Measurements from ENCODE around the gene LAMA1. TPM values are rescaled to one million over a fixed set of nuclear protein-coding genes. Genes with fewer than 3 reads are reported as not detected.

Gene LAMA1
- total and polyA plus RNA-seq, 2 of the 8 experiments (the other 6 are each of a cell fraction or from before 2014, with no cell fraction given): 30.4 to 48.7 TPM

DNA sequence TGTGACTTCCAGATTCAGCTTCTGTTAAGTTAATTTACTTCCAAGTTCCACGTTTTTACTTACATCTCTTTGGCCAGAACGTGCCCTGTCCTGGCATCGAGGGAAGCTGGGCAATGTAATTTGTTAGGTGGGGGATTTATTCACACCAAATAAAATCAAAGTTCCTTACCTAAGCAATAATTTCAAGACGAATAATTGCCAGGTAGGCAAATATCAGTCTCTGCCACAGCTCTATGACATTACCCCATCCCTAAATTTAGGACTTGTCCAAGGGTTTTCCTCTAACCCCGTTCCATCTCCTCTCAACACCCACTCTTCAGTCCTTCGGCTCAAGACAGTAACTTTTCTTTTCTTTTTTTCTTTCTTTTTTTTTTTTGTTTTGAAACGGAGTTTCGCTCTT, 38.3 kb upstream of the LAMA1 start (continued):
- TF ChIP-seq, protein P1, sequence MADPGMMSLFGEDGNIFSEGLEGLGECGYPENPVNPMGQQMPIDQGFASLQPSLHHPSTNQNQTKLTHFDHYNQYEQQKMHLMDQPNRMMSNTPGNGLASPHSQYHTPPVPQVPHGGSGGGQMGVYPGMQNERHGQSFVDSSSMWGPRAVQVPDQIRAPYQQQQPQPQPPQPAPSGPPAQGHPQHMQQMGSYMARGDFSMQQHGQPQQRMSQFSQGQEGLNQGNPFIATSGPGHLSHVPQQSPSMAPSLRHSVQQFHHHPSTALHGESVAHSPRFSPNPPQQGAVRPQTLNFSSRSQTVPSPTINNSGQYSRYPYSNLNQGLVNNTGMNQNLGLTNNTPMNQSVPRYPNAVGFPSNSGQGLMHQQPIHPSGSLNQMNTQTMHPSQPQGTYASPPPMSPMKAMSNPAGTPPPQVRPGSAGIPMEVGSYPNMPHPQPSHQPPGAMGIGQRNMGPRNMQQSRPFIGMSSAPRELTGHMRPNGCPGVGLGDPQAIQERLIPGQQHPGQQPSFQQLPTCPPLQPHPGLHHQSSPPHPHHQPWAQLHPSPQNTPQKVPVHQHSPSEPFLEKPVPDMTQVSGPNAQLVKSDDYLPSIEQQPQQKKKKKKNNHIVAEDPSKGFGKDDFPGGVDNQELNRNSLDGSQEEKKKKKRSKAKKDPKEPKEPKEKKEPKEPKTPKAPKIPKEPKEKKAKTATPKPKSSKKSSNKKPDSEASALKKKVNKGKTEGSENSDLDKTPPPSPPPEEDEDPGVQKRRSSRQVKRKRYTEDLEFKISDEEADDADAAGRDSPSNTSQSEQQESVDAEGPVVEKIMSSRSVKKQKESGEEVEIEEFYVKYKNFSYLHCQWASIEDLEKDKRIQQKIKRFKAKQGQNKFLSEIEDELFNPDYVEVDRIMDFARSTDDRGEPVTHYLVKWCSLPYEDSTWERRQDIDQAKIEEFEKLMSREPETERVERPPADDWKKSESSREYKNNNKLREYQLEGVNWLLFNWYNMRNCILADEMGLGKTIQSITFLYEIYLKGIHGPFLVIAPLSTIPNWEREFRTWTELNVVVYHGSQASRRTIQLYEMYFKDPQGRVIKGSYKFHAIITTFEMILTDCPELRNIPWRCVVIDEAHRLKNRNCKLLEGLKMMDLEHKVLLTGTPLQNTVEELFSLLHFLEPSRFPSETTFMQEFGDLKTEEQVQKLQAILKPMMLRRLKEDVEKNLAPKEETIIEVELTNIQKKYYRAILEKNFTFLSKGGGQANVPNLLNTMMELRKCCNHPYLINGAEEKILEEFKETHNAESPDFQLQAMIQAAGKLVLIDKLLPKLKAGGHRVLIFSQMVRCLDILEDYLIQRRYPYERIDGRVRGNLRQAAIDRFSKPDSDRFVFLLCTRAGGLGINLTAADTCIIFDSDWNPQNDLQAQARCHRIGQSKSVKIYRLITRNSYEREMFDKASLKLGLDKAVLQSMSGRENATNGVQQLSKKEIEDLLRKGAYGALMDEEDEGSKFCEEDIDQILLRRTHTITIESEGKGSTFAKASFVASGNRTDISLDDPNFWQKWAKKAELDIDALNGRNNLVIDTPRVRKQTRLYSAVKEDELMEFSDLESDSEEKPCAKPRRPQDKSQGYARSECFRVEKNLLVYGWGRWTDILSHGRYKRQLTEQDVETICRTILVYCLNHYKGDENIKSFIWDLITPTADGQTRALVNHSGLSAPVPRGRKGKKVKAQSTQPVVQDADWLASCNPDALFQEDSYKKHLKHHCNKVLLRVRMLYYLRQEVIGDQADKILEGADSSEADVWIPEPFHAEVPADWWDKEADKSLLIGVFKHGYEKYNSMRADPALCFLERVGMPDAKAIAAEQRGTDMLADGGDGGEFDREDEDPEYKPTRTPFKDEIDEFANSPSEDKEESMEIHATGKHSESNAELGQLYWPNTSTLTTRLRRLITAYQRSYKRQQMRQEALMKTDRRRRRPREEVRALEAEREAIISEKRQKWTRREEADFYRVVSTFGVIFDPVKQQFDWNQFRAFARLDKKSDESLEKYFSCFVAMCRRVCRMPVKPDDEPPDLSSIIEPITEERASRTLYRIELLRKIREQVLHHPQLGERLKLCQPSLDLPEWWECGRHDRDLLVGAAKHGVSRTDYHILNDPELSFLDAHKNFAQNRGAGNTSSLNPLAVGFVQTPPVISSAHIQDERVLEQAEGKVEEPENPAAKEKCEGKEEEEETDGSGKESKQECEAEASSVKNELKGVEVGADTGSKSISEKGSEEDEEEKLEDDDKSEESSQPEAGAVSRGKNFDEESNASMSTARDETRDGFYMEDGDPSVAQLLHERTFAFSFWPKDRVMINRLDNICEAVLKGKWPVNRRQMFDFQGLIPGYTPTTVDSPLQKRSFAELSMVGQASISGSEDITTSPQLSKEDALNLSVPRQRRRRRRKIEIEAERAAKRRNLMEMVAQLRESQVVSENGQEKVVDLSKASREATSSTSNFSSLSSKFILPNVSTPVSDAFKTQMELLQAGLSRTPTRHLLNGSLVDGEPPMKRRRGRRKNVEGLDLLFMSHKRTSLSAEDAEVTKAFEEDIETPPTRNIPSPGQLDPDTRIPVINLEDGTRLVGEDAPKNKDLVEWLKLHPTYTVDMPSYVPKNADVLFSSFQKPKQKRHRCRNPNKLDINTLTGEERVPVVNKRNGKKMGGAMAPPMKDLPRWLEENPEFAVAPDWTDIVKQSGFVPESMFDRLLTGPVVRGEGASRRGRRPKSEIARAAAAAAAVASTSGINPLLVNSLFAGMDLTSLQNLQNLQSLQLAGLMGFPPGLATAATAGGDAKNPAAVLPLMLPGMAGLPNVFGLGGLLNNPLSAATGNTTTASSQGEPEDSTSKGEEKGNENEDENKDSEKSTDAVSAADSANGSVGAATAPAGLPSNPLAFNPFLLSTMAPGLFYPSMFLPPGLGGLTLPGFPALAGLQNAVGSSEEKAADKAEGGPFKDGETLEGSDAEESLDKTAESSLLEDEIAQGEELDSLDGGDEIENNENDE (IDR thresholded peaks at IDR 0.05; ENCODE audit: insufficient replicate concordance, low read length): no peak
- TF ChIP-seq POLR2AphosphoS5 (IDR thresholded peaks at IDR 0.05; ENCODE audit: low read depth, low read length) (no peak), POU5F1 (IDR thresholded peaks at IDR 0.05; ENCODE audit: low read depth, low read length) (no peak), CTBP2 (IDR thresholded peaks at IDR 0.05; ENCODE audit: borderline replicate concordance, insufficient read depth, insufficient read length, low read length) (no peak), KDM4A (IDR thresholded peaks at IDR 0.05; ENCODE audit: low read depth, low read length, severe bottlenecking) (no peak), ASH2L (IDR thresholded peaks at IDR 0.05; ENCODE audit: low read length) (no peak)

Data from H1 (cell line).